Measurements from ENCODE around the gene PPFIA4.
"Not testable (repeated sequence)": the region's sequence is repeated elsewhere in the genome, so short reads cannot be mapped to it uniquely, and the experiment has no call there.

Gene PPFIA4

GRCh38 chr1:203026031-203026665 is at the start of gene PPFIA4:
TSS of gene PPFIA4 (plus strand) at chr1:203026491. CDS start at chr1:203039009, 12,518 bp downstream.
- FAIRE-seq: no peak

GRCh38 chr1:202976633-202977032 is 49.7 kb upstream of the PPFIA4 start:
- no peak for FAIRE-seq

- no peak for FAIRE-seq
Measured at GRCh38 chr1:202979459-202979858, 46.8 kb upstream of the PPFIA4 start.

- no peak for FAIRE-seq
Measured at GRCh38 chr1:202981939-202982338, 44.4 kb upstream of the PPFIA4 start.

GRCh38 chr1:202982715-202983430 is 43.4 kb upstream of the PPFIA4 start:
- no peak for FAIRE-seq

- FAIRE-seq: not testable (repeated sequence)
Measured at GRCh38 chr1:202986120-202986519, 40.2 kb upstream of the PPFIA4 start.

- no peak for FAIRE-seq
Measured at GRCh38 chr1:202987255-202987654, 39.0 kb upstream of the PPFIA4 start.

GRCh38 chr1:202987922-202988583 is 38.2 kb upstream of the PPFIA4 start:
- no peak for FAIRE-seq

- FAIRE-seq: no peak
Measured at GRCh38 chr1:202989879-202990278, 36.4 kb upstream of the PPFIA4 start.

GRCh38 chr1:202991112-202991511 is 35.2 kb upstream of the PPFIA4 start:
- no peak for FAIRE-seq

- FAIRE-seq: no peak
Measured at GRCh38 chr1:202994756-202995155, 31.5 kb upstream of the PPFIA4 start.

- peak; percentile 92 for FAIRE-seq
Measured at GRCh38 chr1:202998836-202999750, 27.2 kb upstream of the PPFIA4 start.

- no peak for FAIRE-seq
Measured at GRCh38 chr1:203000217-203000944, 25.9 kb upstream of the PPFIA4 start.

- FAIRE-seq: no peak
Measured at GRCh38 chr1:203001986-203002385, 24.3 kb upstream of the PPFIA4 start.

- peak; percentile 41 for FAIRE-seq
Measured at GRCh38 chr1:203002951-203003350, 23.3 kb upstream of the PPFIA4 start.

GRCh38 chr1:203005395-203006142 is 20.7 kb upstream of the PPFIA4 start:
- FAIRE-seq: not testable (repeated sequence)

- FAIRE-seq: peak; percentile 94
Measured at GRCh38 chr1:203006948-203007871, 19.1 kb upstream of the PPFIA4 start, which contains the start of gene TMEM183A. TSS of gene TMEM183A (plus strand) at chr1:203007374. CDS start at chr1:203007466, 92 bp downstream.

GRCh38 chr1:203009185-203009584 is 17.1 kb upstream of the PPFIA4 start:
- FAIRE-seq: no peak

- FAIRE-seq: peak; percentile 23
Measured at GRCh38 chr1:203011582-203011981, 14.7 kb upstream of the PPFIA4 start.

- FAIRE-seq: no peak
Measured at GRCh38 chr1:203017061-203017460, 9.2 kb upstream of the PPFIA4 start.
